DOHH2 (cell line): Measurements from ENCODE around the gene BCAP29.

Experiments
- CTCF ChIP-seq: fragments of 200-600 bp; sonication (generic); IDR thresholded peaks from one replicate; pipeline ENCODE4 v1.5.1; 2014; ENCODE audit warnings: antibody characterized with exemption, mild to moderate bottlenecking, low read depth, low read length; ENCODE audit not compliant: poor library complexity, severe bottlenecking
- EZH2phosphoT487 ChIP-seq: fragments of 200-600 bp; sonication (generic); IDR thresholded peaks from 2 replicates; pipeline ENCODE4 v1.6.1; 2017; ENCODE audit warnings: borderline replicate concordance, mild to moderate bottlenecking, antibody characterized with exemption, low read length, moderate library complexity, mixed read lengths

GRCh38 chr7:107581387-107582013 is 1.5 kb downstream of the BCAP29 start:
- no peak for TF ChIP-seq CTCF
- no peak for TF ChIP-seq EZH2phosphoT487
